Right atrium auricular region (tissue), 2 donors: ENCODE data around the gene TMEM217. TPM values are rescaled to one million over a fixed set of nuclear protein-coding genes. Genes with fewer than 3 reads are reported as not detected.
A peak's percentile ranks its signal among the peaks of the same experiment; 100 is the strongest.

ENCODE experiments used
- DNase-seq: peaks from one replicate; pipeline ENCODE4 v3.0.0-alpha.2; 2019; ENCODE audit warnings: low spot score
- H3K27ac ChIP-seq, 2 donors: fragments of 200-600 bp; sonication (generic); 1 replicate in 1 of 2; 2 replicates in 1 of 2; pipeline ENCODE4 v1.5.1; 2016 to 2019
- H3K27me3 ChIP-seq, 2 donors: fragments of 200-600 bp; sonication (generic); one replicate each; pipeline versions ENCODE4 v1.5.1 to v1.6.0; 2017 to 2019
- H3K36me3 ChIP-seq: fragments of 200-600 bp; sonication (generic); one replicate; pipeline ENCODE4 v1.5.1; 2016
- H3K4me1 ChIP-seq, 2 donors: fragments of 200-600 bp; sonication (generic); one replicate each; pipeline versions ENCODE4 v1.5.1 to v1.6.0; 2017 to 2019
- H3K4me3 ChIP-seq, 2 donors: fragments of 200-600 bp; sonication (generic); 1 replicate in 1 of 2; 2 replicates in 1 of 2; pipeline ENCODE4 v1.5.1; 2017 to 2019; ENCODE audit warnings: mild to moderate bottlenecking in 1 of 2, moderate library complexity in 1 of 2
- H3K9me3 ChIP-seq, 2 donors: fragments of 200-600 bp; sonication (generic); one replicate each; pipeline ENCODE4 v1.5.1; 2019
- total RNA-seq, 2 donors: library from RNA; depleted of rRNA; stranded (reverse); fragments of >200 nt; gene quantifications; one replicate each; pipeline ENCODE4 v1.1.0, GENCODE V29; 2016
- TF ChIP-seq, protein P1 (sequence below), 2 donors: fragments of 200-600 bp; sonication (generic); IDR thresholded peaks; one replicate each; pipeline ENCODE4 v1.5.1; 2019; ENCODE audit warnings: antibody characterized with exemption in 2 of 2

TMEM217 gene
- total RNA-seq, 2 donors from 2014 or later = 1.3 to 1.4 TPM

GRCh38 chr6:37237789-37238188 is 20.2 kb downstream of the TMEM217 start:
- no peaks in the 10 kb centered on the region for H3K36me3 ChIP-seq
- H3K27me3 ChIP-seq = no peaks in the 10 kb centered on the region
- peaks cover 0 to 31% of the 10 kb centered on the region in 2 donors for H3K4me1 ChIP-seq
- H3K9me3 ChIP-seq = no peaks in the 10 kb centered on the region
- no peak for DNase-seq
- H3K4me3 ChIP-seq = no peak overlapping the region
- TF ChIP-seq, protein P1, sequence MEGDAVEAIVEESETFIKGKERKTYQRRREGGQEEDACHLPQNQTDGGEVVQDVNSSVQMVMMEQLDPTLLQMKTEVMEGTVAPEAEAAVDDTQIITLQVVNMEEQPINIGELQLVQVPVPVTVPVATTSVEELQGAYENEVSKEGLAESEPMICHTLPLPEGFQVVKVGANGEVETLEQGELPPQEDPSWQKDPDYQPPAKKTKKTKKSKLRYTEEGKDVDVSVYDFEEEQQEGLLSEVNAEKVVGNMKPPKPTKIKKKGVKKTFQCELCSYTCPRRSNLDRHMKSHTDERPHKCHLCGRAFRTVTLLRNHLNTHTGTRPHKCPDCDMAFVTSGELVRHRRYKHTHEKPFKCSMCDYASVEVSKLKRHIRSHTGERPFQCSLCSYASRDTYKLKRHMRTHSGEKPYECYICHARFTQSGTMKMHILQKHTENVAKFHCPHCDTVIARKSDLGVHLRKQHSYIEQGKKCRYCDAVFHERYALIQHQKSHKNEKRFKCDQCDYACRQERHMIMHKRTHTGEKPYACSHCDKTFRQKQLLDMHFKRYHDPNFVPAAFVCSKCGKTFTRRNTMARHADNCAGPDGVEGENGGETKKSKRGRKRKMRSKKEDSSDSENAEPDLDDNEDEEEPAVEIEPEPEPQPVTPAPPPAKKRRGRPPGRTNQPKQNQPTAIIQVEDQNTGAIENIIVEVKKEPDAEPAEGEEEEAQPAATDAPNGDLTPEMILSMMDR (IDR thresholded peaks at IDR 0.05) = no peak
- H3K27ac ChIP-seq = no peak overlapping the region

- TF ChIP-seq, protein P1 (IDR thresholded peaks at IDR 0.05) = no peak
- DNase-seq = no peak
- Histone ChIP-seq H3K9me3 (no peaks in the 10 kb centered on the region), H3K4me3 (no peak overlapping the region), H3K36me3 (no peaks in the 10 kb centered on the region), H3K4me1 (peaks cover 0 to 23% of the 10 kb centered on the region in 2 donors), H3K27ac (no peak overlapping the region), H3K27me3 (no peaks in the 10 kb centered on the region)
Measured at GRCh38 chr6:37236921-37237320, 21.0 kb downstream of the TMEM217 start.

- H3K4me1 ChIP-seq = no peaks in the 10 kb centered on the region
- no peak overlapping the region for H3K4me3 ChIP-seq
- no peaks in the 10 kb centered on the region for H3K36me3 ChIP-seq
- no peaks in the 10 kb centered on the region for H3K27me3 ChIP-seq
- no peak overlapping the region for H3K27ac ChIP-seq
- no peak for DNase-seq
- no peaks in the 10 kb centered on the region for H3K9me3 ChIP-seq
- TF ChIP-seq, protein P1 (IDR thresholded peaks at IDR 0.05) = no peak
Measured at GRCh38 chr6:37233541-37233940, 24.4 kb downstream of the TMEM217 start.

GRCh38 chr6:37232430-37233017 is 25.4 kb downstream of the TMEM217 start:
- Histone ChIP-seq H3K4me3 (no peak overlapping the region), H3K9me3 (no peaks in the 10 kb centered on the region), H3K27ac (no peak overlapping the region), H3K27me3 (no peaks in the 10 kb centered on the region), H3K4me1 (no peaks in the 10 kb centered on the region), H3K36me3 (no peaks in the 10 kb centered on the region)
- no peak for DNase-seq
- TF ChIP-seq, protein P1 (IDR thresholded peaks at IDR 0.05) = no peak

DNA sequence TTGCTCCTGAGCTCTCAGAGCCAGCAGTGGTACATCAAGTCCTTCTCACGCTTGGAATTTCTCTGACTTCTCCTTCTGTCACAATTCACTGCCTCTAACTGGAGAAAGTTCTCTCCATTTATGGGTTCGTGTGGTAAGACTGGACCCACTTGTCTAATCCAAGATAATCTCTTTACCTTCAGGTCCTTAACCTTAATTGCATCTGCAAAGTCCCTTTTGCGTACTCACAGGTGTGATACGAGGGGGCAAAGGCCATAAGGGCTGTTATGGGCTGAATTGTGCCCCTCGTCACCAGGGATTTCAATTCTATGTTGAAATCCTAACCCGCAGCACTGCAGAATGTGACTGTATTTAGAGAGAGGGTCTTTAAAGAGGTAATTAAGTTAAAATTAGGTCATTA is 27.8 kb downstream of the TMEM217 start:
- H3K9me3 ChIP-seq = no peaks in the 10 kb centered on the region
- TF ChIP-seq, protein P1 (IDR thresholded peaks at IDR 0.05) = no peak
- no peaks in the 10 kb centered on the region for H3K36me3 ChIP-seq
- H3K4me1 ChIP-seq = no peaks in the 10 kb centered on the region
- peak; percentile 34 for DNase-seq
- no peak overlapping the region for H3K4me3 ChIP-seq
- H3K27ac ChIP-seq = no peak overlapping the region
- H3K27me3 ChIP-seq = no peaks in the 10 kb centered on the region
